Epithelial cell of alveolus of lung (primary cell): ENCODE data around the gene EMP2. TPM values are rescaled to one million over a fixed set of nuclear protein-coding genes. Genes with fewer than 3 reads are reported as not detected.

ENCODE experiments used
- total RNA-seq: library from RNA; depleted of rRNA; stranded (reverse); fragments of >200 nt; gene quantifications from 2 replicates; pipeline ENCODE4 v1.2.1, GENCODE V29; 2015

EMP2 gene, protein sequence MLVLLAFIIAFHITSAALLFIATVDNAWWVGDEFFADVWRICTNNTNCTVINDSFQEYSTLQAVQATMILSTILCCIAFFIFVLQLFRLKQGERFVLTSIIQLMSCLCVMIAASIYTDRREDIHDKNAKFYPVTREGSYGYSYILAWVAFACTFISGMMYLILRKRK
- 19.8 and 20.4 TPM in 2 replicates for total RNA-seq

DNA sequence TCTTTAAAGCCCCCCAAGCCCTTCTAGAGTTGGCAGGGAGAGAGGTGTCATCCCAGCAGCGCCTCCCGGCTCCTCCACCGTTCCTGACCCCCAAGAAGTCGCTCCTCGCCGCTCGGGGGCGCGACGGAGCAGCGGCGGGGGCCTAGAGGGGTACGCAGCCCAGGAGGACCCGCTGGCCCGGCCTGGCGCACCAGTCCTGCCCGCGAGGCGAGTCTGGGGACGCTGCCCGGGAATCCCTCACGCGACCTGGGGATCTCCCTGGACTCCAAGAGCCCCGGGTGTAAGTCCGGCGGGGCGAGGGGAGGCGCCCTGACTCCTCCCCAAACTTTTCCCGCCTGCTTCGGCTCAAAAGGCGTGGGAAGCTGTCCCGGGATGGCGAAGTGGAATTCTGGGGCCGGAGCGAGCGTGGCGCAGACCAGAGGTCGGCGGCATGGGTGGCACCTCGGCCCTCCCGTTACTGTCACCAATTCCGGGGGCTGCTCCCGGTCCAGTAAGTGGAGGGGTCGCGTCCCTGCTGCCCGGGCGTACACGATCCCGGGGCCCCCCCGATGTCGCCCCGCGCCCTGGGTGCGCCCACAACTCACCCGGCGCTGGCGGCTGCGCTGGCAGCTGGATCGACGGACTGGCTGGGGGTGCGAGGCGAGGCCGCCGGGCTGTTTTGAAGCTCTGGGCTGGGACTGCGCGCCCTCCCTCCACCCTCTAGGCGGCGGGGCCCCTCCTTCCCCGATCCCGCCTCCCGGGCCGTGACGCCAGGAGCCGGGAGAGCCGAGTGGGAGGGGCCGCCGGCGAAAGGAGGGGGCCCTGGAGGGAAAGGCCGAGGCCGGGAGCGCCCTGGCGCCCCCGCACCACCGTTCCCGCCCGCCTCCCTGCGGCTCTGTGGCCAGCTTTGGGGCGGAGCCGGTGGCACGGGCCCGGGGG lies at the start of gene EMP2:
TSS of gene EMP2 (minus strand) at position 634 of the 918 bp plus-strand sequence. CDS start 32,981 bp downstream, outside the sequence.

Other genes with a start within 250 kb of the EMP2 start
- gene ATF7IP2, start 194.5 kb downstream of the EMP2 start, total RNA-seq, result 1.8 TPM in 2 replicates
- gene TEKT5, start 114.3 kb upstream of the EMP2 start, total RNA-seq, result not detected in 2 replicates
- gene NUBP1, start 163.2 kb upstream of the EMP2 start, total RNA-seq, result 19.7 and 32.5 TPM in 2 replicates
- 1.4 TPM in 1 of 2 replicates, not detected in the other for gene TVP23A, start 238.2 kb upstream of the EMP2 start, total RNA-seq